ENCODE measurements around the gene CPEB1. TPM values are rescaled to one million over a fixed set of nuclear protein-coding genes. Genes with fewer than 3 reads are reported as not detected.

Gene CPEB1
- total and polyA plus RNA-seq, 2 of the 13 experiments (the other 11 are each of a cell fraction or from before 2014, with no cell fraction given) = 0.03 to 0.07 TPM

GRCh38 chr15:82533801-82534200 lies 113.4 kb downstream of the CPEB1 start:
- in situ Hi-C loops (cut with HindIII; ENCODE audit: extremely low pct_ligation_motif_present, low pct_unique_long_range_greater_than_20kb) (no loop called here), intact Hi-C loops (cut with micrococcal nuclease; ENCODE audit: unreplicated experiment) (no loop called here)
- ATAC-seq (peak; percentile 7), DNase-seq (ENCODE audit: low spot score) (no peak), FAIRE-seq (no peak)
- Histone ChIP-seq H3K36me3 (replicated peaks in 1 of 2; ENCODE audit: control insufficient read depth in 1 of 2, insufficient read depth in 2 of 2, low read length in 2 of 2) (peaks cover 18 to 45% of the 10 kb centered on the region in 2 experiments), H3K9ac (ENCODE audit: insufficient read depth, low read depth, low read length) (no peak overlapping the region), H3K27ac (ENCODE audit: extremely low read length, insufficient read depth, low read length) (no peak overlapping the region), H2AFZ (ENCODE audit: low read length) (no peak overlapping the region), H3K9me3 (ENCODE audit: low read length) (no peaks in the 10 kb centered on the region), H3K27me3 (ENCODE audit: control insufficient read depth in 1 of 2, insufficient read depth in 2 of 2, low read length in 2 of 2) (no peaks in the 10 kb centered on the region), H3K4me1 (ENCODE audit: insufficient read depth, low read length) (peaks cover 33% of the 10 kb centered on the region), H3K4me2 (ENCODE audit: low read depth, low read length) (no peak overlapping the region), H3K79me2 (ENCODE audit: insufficient read depth, low read length) (peaks cover 12% of the 10 kb centered on the region), H3K4me3 (replicated peaks in 1 of 3; ENCODE audit: insufficient read depth in 1 of 3, low read depth in 2 of 3, low read length in 3 of 3) (no peak overlapping the region), H4K20me1 (ENCODE audit: insufficient read depth, low read length) (peaks cover 34% of the 10 kb centered on the region)
- CTCF ChIA-PET (ENCODE audit: low intra/inter-chr PET ratio, low total read pairs) = no interaction called here
- 100% methylated on average over 3 of the region's 3 CpGs for WGBS (ENCODE audit: low lambda C conversion rate)
- BruUV-seq (replicated peaks) = no TSS peak
- TF ChIP-seq TEAD2 (CRISPR knock-in tag; IDR thresholded peaks at IDR 0.05) (no peak), ZNF431 (CRISPR knock-in tag; IDR thresholded peaks at IDR 0.05; ENCODE audit: borderline replicate concordance, low read depth) (no peak), SRSF1 (optimal IDR thresholded peaks at IDR 0.05; ENCODE audit: low read depth, low read length) (no peak), ZFAT (CRISPR knock-in tag; conservative IDR thresholded peaks at IDR 0.05) (no peak), ZNF841 (CRISPR knock-in tag; IDR thresholded peaks at IDR 0.05; ENCODE audit: borderline replicate concordance) (no peak), ZNF766 (CRISPR knock-in tag; IDR thresholded peaks at IDR 0.05; ENCODE audit: borderline replicate concordance) (no peak), KLF15 (CRISPR knock-in tag; IDR thresholded peaks at IDR 0.05; ENCODE audit: borderline replicate concordance) (no peak), HIC2 (CRISPR knock-in tag; IDR thresholded peaks at IDR 0.05; ENCODE audit: low read depth) (no peak), SNAPC2 (CRISPR knock-in tag; IDR thresholded peaks at IDR 0.05) (no peak)
- TF ChIP-seq, protein P1, sequence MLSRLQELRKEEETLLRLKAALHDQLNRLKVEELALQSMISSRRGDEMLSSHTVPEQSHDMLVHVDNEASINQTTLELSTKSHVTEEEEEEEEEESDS (CRISPR knock-in tag; IDR thresholded peaks at IDR 0.05; ENCODE audit: borderline replicate concordance) = no peak
- TF ChIP-seq, protein P2, sequence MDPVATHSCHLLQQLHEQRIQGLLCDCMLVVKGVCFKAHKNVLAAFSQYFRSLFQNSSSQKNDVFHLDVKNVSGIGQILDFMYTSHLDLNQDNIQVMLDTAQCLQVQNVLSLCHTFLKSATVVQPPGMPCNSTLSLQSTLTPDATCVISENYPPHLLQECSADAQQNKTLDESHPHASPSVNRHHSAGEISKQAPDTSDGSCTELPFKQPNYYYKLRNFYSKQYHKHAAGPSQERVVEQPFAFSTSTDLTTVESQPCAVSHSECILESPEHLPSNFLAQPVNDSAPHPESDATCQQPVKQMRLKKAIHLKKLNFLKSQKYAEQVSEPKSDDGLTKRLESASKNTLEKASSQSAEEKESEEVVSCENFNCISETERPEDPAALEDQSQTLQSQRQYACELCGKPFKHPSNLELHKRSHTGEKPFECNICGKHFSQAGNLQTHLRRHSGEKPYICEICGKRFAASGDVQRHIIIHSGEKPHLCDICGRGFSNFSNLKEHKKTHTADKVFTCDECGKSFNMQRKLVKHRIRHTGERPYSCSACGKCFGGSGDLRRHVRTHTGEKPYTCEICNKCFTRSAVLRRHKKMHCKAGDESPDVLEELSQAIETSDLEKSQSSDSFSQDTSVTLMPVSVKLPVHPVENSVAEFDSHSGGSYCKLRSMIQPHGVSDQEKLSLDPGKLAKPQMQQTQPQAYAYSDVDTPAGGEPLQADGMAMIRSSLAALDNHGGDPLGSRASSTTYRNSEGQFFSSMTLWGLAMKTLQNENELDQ (CRISPR knock-in tag; IDR thresholded peaks at IDR 0.05; ENCODE audit: borderline replicate concordance) = no peak
- POLR2A ChIA-PET = no interaction called here

All from HepG2 (cell line).